ENCODE measurements around the gene YLPM1. TPM values are rescaled to one million over a fixed set of nuclear protein-coding genes. Genes with fewer than 3 reads are reported as not detected.

The YLPM1 gene
- total RNA-seq, 4 donors from 2014 or later, result 28.9 to 73.1 (median 47.3) TPM

DNA sequence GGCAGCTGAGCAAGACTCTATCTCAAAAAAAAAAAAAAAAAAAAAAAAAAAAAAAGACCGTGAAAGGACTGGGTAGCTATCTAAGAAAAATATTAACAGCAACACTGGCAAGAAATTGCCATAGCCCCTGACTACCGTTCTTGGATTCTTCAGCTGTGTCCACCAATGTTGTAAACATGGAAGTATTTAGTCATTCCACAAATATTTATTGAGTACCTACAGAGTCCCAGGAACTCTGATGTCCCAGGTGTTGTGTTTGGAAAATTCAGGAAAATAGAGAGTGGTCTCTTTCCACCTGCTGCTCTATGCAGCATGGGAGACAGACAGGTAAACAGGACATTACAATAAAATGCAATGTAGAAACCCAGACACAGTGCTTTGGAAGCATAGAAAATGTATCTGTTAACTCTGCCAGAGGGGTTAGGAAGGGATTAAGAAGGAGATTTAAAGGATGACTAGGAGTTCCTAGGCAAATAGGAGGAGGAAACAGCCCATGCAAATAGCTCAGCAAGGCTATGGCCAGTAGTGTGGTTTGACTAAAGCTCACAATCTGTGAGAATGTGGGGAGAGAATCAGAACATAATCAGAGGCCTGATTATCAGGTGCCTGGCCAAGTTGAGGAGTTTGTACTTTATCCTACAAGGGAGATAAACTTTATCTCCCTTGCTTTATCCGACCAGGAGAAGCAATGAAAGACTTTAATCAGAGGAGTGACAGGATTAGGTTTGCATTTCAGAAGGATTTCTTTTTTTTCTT, 116.5 kb downstream of the YLPM1 start:
- TF ChIP-seq, protein P1, sequence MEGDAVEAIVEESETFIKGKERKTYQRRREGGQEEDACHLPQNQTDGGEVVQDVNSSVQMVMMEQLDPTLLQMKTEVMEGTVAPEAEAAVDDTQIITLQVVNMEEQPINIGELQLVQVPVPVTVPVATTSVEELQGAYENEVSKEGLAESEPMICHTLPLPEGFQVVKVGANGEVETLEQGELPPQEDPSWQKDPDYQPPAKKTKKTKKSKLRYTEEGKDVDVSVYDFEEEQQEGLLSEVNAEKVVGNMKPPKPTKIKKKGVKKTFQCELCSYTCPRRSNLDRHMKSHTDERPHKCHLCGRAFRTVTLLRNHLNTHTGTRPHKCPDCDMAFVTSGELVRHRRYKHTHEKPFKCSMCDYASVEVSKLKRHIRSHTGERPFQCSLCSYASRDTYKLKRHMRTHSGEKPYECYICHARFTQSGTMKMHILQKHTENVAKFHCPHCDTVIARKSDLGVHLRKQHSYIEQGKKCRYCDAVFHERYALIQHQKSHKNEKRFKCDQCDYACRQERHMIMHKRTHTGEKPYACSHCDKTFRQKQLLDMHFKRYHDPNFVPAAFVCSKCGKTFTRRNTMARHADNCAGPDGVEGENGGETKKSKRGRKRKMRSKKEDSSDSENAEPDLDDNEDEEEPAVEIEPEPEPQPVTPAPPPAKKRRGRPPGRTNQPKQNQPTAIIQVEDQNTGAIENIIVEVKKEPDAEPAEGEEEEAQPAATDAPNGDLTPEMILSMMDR (IDR thresholded peaks at IDR 0.05), result no peak
- ATAC-seq (ENCODE audit: low FRiP score), result no peak
- DNase-seq (ENCODE audit: low spot score), result no peak

DNA sequence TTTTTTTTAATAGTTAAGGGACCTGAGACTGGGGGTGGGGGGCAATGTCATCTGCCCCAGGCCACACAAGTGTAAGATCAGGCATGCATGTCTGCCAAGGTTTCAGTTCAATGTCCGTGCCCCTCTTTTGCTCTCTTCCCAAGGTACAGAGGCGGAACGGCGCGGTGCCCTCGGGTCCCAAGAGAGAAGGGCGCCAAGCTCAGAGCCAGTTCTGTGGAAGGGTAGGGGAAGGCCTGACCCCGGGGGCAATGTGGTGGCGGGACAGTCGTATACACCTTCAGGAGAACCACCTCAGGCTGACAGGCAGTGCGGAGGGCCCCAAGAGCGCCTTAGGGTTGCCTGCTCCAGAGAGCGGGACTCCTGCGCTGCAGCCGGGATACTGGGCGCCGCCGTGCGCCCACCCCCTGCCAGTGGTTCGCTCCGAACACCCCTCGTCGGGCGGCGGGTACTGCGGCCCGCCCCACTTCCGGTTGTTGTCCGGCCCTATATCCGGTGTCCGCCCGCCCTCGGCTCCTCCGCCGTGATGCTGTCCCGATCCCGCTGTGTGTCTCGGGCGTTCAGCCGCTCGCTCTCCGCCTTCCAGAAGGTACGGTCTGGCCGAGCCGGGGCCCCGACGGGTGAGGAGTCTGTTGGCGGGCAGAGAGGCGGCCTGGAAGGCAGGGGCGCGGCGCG, 118.5 kb downstream of the YLPM1 start, which contains the start of gene DLST:
TSS of gene DLST (plus strand) at position 486 of the 672 bp plus-strand sequence. CDS start at position 524, 38 bp downstream.
- TF ChIP-seq, protein P1 (IDR thresholded peaks at IDR 0.05), result no peak
- peak; percentile 93 for ATAC-seq (ENCODE audit: low FRiP score)
- peak; percentile 55 for DNase-seq (ENCODE audit: low spot score)

DNA sequence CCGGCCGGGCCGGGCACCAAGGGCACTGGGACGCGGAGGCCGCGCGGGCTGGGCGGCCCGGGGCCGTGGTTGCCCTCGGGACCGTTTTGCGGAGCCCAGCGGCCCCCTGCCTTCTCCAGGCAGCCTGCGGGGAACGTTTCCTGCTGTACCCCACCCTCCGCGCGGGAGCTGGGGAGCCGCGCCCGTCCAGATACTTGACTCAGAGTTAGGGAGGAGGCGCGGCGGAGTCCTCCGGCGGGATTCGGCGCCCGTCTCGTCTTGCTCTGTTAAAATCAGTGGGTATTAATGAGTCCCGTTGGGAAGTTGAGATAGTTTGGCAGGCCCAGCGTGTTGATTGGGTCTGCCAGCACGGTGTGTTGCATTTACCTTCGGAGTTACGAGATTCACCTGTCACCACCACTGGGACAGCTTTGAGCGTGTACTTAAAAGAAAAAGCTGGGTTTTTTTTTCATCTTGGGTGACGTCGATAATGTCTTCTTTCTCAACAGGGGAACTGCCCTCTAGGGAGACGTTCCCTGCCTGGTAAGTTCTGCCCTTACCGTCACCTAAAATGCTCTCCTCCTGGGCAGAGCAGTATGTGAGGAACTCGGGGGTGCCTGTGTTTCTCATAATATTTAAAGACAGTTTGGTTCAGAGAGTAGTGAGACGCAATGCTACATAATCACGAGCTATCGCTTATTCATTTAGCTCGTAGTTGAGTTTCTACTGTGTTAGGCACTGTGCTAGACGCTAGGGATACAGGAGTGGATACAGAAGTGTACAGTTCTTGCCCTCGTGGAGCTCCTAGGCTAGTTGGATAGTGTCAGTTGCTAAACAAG, 119.2 kb downstream of the YLPM1 start:
- DNase-seq (ENCODE audit: low spot score) (peak; percentile 49), ATAC-seq (ENCODE audit: low FRiP score) (peak; percentile 78)
- TF ChIP-seq, protein P1 (IDR thresholded peaks at IDR 0.05), result no peak

Other genes starting within 250 kb of the YLPM1 start
- gene LTBP2, start 151.1 kb upstream of the YLPM1 start, total RNA-seq, result 100 to 1,000 TPM in 1 of 4 donors, 10 to 100 TPM in 3; 31.6 to 104 (median 72.3) TPM
- gene AREL1, start 50.2 kb upstream of the YLPM1 start, total RNA-seq, result 10 to 100 TPM; 18.4 to 33.5 (median 26.8) TPM
- gene FCF1, start 50.2 kb upstream of the YLPM1 start, total RNA-seq, result 10 to 100 TPM; 21.7 to 34.2 (median 27.1) TPM
- gene PROX2, start 112.8 kb downstream of the YLPM1 start, total RNA-seq, result not detected
- 100 to 1,000 TPM; 102 to 144 (median 114) TPM for gene DLST, start 118.6 kb downstream of the YLPM1 start, total RNA-seq
- 1 to 10 TPM; 1.3 to 5.2 (median 1.5) TPM for gene RPS6KL1, start 159.9 kb downstream of the YLPM1 start, total RNA-seq
- 10 to 100 TPM in 1 of 4 donors, 1 to 10 TPM in 3; 3.2 to 28.4 (median 7.1) TPM for gene PGF, start 192.3 kb downstream of the YLPM1 start, total RNA-seq
- gene EIF2B2, start 239.6 kb downstream of the YLPM1 start, total RNA-seq, result 10 to 100 TPM; 23.6 to 42.0 (median 35.2) TPM

All from omental fat pad (tissue), 4 donors.